ENCODE data around the gene ENPP4.

DNA sequence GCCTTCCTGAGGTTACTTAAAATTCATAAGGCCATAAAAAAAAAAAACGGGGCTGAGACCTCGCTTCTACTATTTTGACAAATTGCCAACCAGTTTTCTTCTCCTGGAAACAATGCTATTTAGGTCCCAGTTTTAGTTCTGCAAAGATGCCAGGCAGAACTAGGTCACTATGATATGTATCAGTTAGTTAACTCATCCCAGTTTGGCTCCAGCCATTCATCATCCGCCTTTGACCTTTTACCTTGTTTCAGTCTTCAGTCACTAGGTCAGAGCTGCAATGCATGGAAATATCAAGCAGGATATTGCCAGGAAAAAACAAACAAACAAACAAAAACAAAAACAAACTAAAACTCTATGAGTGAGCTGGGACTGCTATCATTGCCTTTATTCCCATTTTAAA is 29.8 kb upstream of the ENPP4 start:
- TF ChIP-seq, protein P1, sequence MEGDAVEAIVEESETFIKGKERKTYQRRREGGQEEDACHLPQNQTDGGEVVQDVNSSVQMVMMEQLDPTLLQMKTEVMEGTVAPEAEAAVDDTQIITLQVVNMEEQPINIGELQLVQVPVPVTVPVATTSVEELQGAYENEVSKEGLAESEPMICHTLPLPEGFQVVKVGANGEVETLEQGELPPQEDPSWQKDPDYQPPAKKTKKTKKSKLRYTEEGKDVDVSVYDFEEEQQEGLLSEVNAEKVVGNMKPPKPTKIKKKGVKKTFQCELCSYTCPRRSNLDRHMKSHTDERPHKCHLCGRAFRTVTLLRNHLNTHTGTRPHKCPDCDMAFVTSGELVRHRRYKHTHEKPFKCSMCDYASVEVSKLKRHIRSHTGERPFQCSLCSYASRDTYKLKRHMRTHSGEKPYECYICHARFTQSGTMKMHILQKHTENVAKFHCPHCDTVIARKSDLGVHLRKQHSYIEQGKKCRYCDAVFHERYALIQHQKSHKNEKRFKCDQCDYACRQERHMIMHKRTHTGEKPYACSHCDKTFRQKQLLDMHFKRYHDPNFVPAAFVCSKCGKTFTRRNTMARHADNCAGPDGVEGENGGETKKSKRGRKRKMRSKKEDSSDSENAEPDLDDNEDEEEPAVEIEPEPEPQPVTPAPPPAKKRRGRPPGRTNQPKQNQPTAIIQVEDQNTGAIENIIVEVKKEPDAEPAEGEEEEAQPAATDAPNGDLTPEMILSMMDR (IDR thresholded peaks at IDR 0.05), result no peak
- TF ChIP-seq POLR2A (IDR thresholded peaks at IDR 0.05), result no peak
